Neural cell (in vitro differentiated cells): ENCODE measurements around the gene CHRNA7. TPM values are rescaled to one million over a fixed set of nuclear protein-coding genes. Genes with fewer than 3 reads are reported as not detected.
A peak's percentile ranks its signal among the peaks of the same experiment; 100 is the strongest.

Source experiments
- H2AFZ ChIP-seq: fragments of 200-600, 300-800 bp; sonication (generic), shearing (Covaris generic); 2 replicates; pipeline ENCODE4 v1.6.0; 2014; ENCODE audit warnings: low read depth, mild to moderate bottlenecking, antibody characterized with exemption, low read length, moderate library complexity
- H3F3A ChIP-seq: fragments of 200-600 bp; shearing (Covaris generic); 2 replicates; pipeline ENCODE4 v1.6.1; 2016; ENCODE audit warnings: mild to moderate bottlenecking, moderate library complexity, mixed read lengths, antibody characterized with exemption, low read length; ENCODE audit not compliant: insufficient read depth, poor library complexity, severe bottlenecking
- H3K27ac ChIP-seq: fragments of 200-600, 300-800 bp; sonication (generic), shearing (Covaris generic); 2 replicates; pipeline ENCODE4 v1.5.1; 2014; ENCODE audit warnings: mild to moderate bottlenecking, low read length, moderate library complexity
- H3K27me3 ChIP-seq: fragments of 300-800, 200-600 bp; sonication (generic), shearing (Covaris generic); 2 replicates; pipeline ENCODE4 v1.6.0; 2014; ENCODE audit warnings: mild to moderate bottlenecking, low read depth, low read length, moderate library complexity; ENCODE audit not compliant: insufficient read depth
- H3K36me3 ChIP-seq: fragments of 300-800, 200-600 bp; sonication (generic), shearing (Covaris generic); 2 replicates; pipeline ENCODE4 v1.5.1; 2014; ENCODE audit warnings: mild to moderate bottlenecking, antibody characterized with exemption, low read length, moderate library complexity; ENCODE audit not compliant: insufficient read depth
- H3K4me2 ChIP-seq: fragments of 300-800, 200-600 bp; sonication (generic), shearing (Covaris generic); 2 replicates; pipeline ENCODE4 v1.6.0; 2014; ENCODE audit warnings: mild to moderate bottlenecking, low read length
- H3K4me3 ChIP-seq: fragments of 300-800, 200-600 bp; sonication (generic), shearing (Covaris generic); 2 replicates; pipeline ENCODE4 v1.5.1; 2014; ENCODE audit warnings: mild to moderate bottlenecking, low read length, moderate library complexity
- H3K79me2 ChIP-seq: fragments of 200-600 bp; shearing (Covaris generic); replicated peaks from 2 replicates; pipeline ENCODE4 v1.6.0; 2014; ENCODE audit warnings: mild to moderate bottlenecking, low read length, moderate library complexity; ENCODE audit not compliant: insufficient read depth
- H3K9ac ChIP-seq: fragments of 300-800, 200-600 bp; sonication (generic), shearing (Covaris generic); 2 replicates; pipeline ENCODE4 v1.6.1; 2016; ENCODE audit warnings: mild to moderate bottlenecking, low read length, mixed read lengths
- H3K9me2 ChIP-seq: fragments of 200-600 bp; shearing (Covaris generic); 2 replicates; pipeline ENCODE4 v1.6.1; 2016; ENCODE audit warnings: mild to moderate bottlenecking, low read length, mixed read lengths; ENCODE audit not compliant: insufficient read depth
- H3K9me3 ChIP-seq: fragments of 200-600, 300-800 bp; sonication (generic), shearing (Covaris generic); 2 replicates; pipeline ENCODE4 v1.6.1; 2016; ENCODE audit warnings: mild to moderate bottlenecking, mixed run types, low read length, moderate library complexity, mixed read lengths
- H4K20me1 ChIP-seq: fragments of 200-600 bp; shearing (Covaris generic); 2 replicates; pipeline ENCODE4 v1.6.1; 2016; ENCODE audit warnings: mild to moderate bottlenecking, mixed run types; ENCODE audit not compliant: insufficient read depth
- EP300 ChIP-seq: fragments of 450-650 bp; conservative IDR thresholded peaks from 2 replicates; pipeline ENCODE4 v1.6.1; 2014; ENCODE audit warnings: antibody characterized with exemption, mild to moderate bottlenecking, moderate library complexity; ENCODE audit not compliant: poor library complexity, severe bottlenecking
- EZH2 ChIP-seq: fragments of 200-600, 300-800 bp; shearing (Covaris generic), sonication (generic); IDR thresholded peaks from 2 replicates; pipeline ENCODE4 v1.6.1; 2014; ENCODE audit warnings: antibody characterized with exemption, low read length, borderline replicate concordance, mild to moderate bottlenecking; ENCODE audit not compliant: insufficient read depth, poor library complexity, severe bottlenecking
- MXI1 ChIP-seq: fragments of 450-650 bp; conservative IDR thresholded peaks from 2 replicates; pipeline ENCODE4 v1.6.1; 2014; ENCODE audit warnings: antibody characterized with exemption, mild to moderate bottlenecking; ENCODE audit not compliant: poor library complexity, severe bottlenecking
- POLR2AphosphoS5 ChIP-seq: IDR thresholded peaks from 2 replicates; pipeline ENCODE4 v1.6.1; 2012
- RAD21 ChIP-seq: fragments of 450-650 bp; conservative IDR thresholded peaks from 2 replicates; pipeline ENCODE4 v1.6.1; 2014; ENCODE audit warnings: antibody characterized with exemption, mild to moderate bottlenecking, moderate library complexity
- SMC3 ChIP-seq: fragments of 450-650 bp; conservative IDR thresholded peaks from 2 replicates; pipeline ENCODE4 v1.6.1; 2014; ENCODE audit warnings: antibody characterized with exemption, mild to moderate bottlenecking, moderate library complexity; ENCODE audit not compliant: poor library complexity
- TAF1 ChIP-seq: IDR thresholded peaks from 2 replicates; pipeline ENCODE4 v1.6.1; 2012; ENCODE audit warnings: low read depth
- polyA minus RNA-seq: library from RNA; depleted of rRNA, polyadenylated mRNA; stranded (reverse); fragments of >200 nt; gene quantifications from 2 replicates; pipeline ENCODE4 v1.2.3, GENCODE V29; 2014
- polyA plus RNA-seq: library from polyadenylated mRNA; depleted of rRNA; stranded (reverse); fragments of >200 nt; gene quantifications from 2 replicates; pipeline ENCODE4 v1.2.3, GENCODE V29; 2014
- TF ChIP-seq, protein P1 (sequence below): fragments of 450-650 bp; IDR thresholded peaks from 2 replicates; pipeline ENCODE4 v1.5.1; 2014; ENCODE audit warnings: antibody characterized with exemption, mild to moderate bottlenecking, moderate library complexity; ENCODE audit not compliant: poor library complexity, severe bottlenecking
- TF ChIP-seq, protein P2 (sequence below): IDR thresholded peaks from 2 replicates; pipeline ENCODE4 v1.6.1; 2012; ENCODE audit warnings: borderline replicate concordance

Gene CHRNA7
- 3.1 and 5.0 TPM in 2 replicates for polyA plus RNA-seq
- polyA minus RNA-seq: 7.5 and 8.3 TPM in 2 replicates

GRCh38 chr15:32029862-32030781, at the start of gene CHRNA7:
Gene CHRNA7 (plus strand): TSS chr15:32030515. CDS start chr15:32030595, 80 bp downstream.
- Histone ChIP-seq H3K9ac (peak within 1 kb of the TSS; percentile 80), H3K9me3 (no peaks in the 10 kb centered on the region), H3K27ac (peak within 1 kb of the TSS; percentile 43), H3K36me3 (no peaks in the 10 kb centered on the region), H3F3A (no peaks in the 10 kb centered on the region), H4K20me1 (no peaks in the 10 kb centered on the region), H3K9me2 (no peaks in the 10 kb centered on the region), H2AFZ (peak within 1 kb of the TSS; percentile 90), H3K4me2 (peak within 1 kb of the TSS; percentile 92), H3K4me3 (peak within 1 kb of the TSS; percentile 90), H3K27me3 (peaks cover 12% of the 10 kb centered on the region), H3K79me2 (no peaks in the 10 kb centered on the region)
- TF ChIP-seq TAF1 (no peak), EP300 (no peak), MXI1 (peak; percentile 33), SMC3 (no peak), RAD21 (no peak), POLR2AphosphoS5 (peak; percentile 62), EZH2 (no peak)
- TF ChIP-seq, protein P1, sequence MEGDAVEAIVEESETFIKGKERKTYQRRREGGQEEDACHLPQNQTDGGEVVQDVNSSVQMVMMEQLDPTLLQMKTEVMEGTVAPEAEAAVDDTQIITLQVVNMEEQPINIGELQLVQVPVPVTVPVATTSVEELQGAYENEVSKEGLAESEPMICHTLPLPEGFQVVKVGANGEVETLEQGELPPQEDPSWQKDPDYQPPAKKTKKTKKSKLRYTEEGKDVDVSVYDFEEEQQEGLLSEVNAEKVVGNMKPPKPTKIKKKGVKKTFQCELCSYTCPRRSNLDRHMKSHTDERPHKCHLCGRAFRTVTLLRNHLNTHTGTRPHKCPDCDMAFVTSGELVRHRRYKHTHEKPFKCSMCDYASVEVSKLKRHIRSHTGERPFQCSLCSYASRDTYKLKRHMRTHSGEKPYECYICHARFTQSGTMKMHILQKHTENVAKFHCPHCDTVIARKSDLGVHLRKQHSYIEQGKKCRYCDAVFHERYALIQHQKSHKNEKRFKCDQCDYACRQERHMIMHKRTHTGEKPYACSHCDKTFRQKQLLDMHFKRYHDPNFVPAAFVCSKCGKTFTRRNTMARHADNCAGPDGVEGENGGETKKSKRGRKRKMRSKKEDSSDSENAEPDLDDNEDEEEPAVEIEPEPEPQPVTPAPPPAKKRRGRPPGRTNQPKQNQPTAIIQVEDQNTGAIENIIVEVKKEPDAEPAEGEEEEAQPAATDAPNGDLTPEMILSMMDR: peak; percentile 53
- TF ChIP-seq, protein P2, sequence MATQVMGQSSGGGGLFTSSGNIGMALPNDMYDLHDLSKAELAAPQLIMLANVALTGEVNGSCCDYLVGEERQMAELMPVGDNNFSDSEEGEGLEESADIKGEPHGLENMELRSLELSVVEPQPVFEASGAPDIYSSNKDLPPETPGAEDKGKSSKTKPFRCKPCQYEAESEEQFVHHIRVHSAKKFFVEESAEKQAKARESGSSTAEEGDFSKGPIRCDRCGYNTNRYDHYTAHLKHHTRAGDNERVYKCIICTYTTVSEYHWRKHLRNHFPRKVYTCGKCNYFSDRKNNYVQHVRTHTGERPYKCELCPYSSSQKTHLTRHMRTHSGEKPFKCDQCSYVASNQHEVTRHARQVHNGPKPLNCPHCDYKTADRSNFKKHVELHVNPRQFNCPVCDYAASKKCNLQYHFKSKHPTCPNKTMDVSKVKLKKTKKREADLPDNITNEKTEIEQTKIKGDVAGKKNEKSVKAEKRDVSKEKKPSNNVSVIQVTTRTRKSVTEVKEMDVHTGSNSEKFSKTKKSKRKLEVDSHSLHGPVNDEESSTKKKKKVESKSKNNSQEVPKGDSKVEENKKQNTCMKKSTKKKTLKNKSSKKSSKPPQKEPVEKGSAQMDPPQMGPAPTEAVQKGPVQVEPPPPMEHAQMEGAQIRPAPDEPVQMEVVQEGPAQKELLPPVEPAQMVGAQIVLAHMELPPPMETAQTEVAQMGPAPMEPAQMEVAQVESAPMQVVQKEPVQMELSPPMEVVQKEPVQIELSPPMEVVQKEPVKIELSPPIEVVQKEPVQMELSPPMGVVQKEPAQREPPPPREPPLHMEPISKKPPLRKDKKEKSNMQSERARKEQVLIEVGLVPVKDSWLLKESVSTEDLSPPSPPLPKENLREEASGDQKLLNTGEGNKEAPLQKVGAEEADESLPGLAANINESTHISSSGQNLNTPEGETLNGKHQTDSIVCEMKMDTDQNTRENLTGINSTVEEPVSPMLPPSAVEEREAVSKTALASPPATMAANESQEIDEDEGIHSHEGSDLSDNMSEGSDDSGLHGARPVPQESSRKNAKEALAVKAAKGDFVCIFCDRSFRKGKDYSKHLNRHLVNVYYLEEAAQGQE: no peak

DNA sequence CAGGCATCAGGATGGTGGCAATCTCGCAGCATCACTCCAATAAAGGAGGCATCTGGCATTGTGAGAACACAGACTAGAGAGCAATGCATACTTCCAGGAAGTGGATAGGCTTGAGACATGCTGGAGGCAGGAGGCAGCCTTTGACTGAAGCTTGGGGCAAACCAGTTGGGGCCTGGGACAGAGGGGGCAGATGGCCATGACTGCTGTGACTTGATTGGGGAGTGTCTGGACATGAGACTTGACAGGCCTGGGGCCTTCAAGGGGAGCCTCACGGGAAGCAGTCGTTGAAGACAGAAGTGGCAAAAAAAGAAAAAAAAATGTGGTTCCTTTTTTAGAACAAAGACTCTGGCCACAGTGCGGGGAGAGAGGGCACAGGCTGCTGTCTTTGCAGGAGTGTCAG, 44.7 kb upstream of the CHRNA7 start:
- TF ChIP-seq, protein P2: no peak
- TF ChIP-seq SMC3 (no peak), MXI1 (no peak), POLR2AphosphoS5 (no peak), RAD21 (no peak), EP300 (no peak), TAF1 (no peak), EZH2 (no peak)
- Histone ChIP-seq H3K27ac (no peak overlapping the region), H3K4me3 (no peak overlapping the region), H3K4me2 (no peak overlapping the region), H3F3A (no peaks in the 10 kb centered on the region), H2AFZ (no peak overlapping the region), H3K79me2 (no peaks in the 10 kb centered on the region), H3K9me2 (no peaks in the 10 kb centered on the region), H4K20me1 (no peaks in the 10 kb centered on the region), H3K9ac (no peak overlapping the region), H3K36me3 (no peaks in the 10 kb centered on the region), H3K9me3 (no peaks in the 10 kb centered on the region), H3K27me3 (no peaks in the 10 kb centered on the region)
